SK-N-SH (cell line): ENCODE data around the gene SH3RF1. TPM values are rescaled to one million over a fixed set of nuclear protein-coding genes. Genes with fewer than 3 reads are reported as not detected.

ENCODE experiments used
- CTCF ChIA-PET: fragments of 300-600, 350-600 bp; formaldehyde crosslinking; extraction: SDS; loops from one replicate; lab custom pipeline; 2021; lab: Yijun Ruan, JAX
- POLR2A ChIA-PET: fragments of 350-600 bp; sonication (Branson Sonifier 250); formaldehyde crosslinking; extraction: SDS; loops from one replicate; lab custom pipeline; 2020; ENCODE audit warnings: antibody characterized with exemption, inconsistent platforms; lab: Yijun Ruan, JAX
- DNase-seq: peaks from one replicate; pipeline ENCODE4 v3.0.0; 2012
- H2AFZ ChIP-seq: fragments of 200-600 bp; sonication (generic); 2 replicates; pipeline ENCODE4 v1.8.1; 2016; ENCODE audit warnings: antibody characterized with exemption, mild to moderate bottlenecking, low read depth
- H3F3A ChIP-seq: fragments of 200-600 bp; sonication (generic); replicated peaks from 2 replicates; pipeline ENCODE3; 2016; ENCODE audit warnings: antibody characterized with exemption, mild to moderate bottlenecking; ENCODE audit not compliant: insufficient read depth
- H3K27ac ChIP-seq, 2 experiments: fragments of 200-500 bp in 1 of 2; fragments of 200-600 bp in 1 of 2; sonication (Bioruptor generic) in 1 of 2; sonication (generic), shearing (Covaris generic) in 1 of 2; 2 replicates each; pipeline versions ENCODE4 v1.5.1 to v1.6.1; 2014 to 2016; ENCODE audit warnings: low read depth in 2 of 2, inconsistent platforms in 1 of 2, low read length in 1 of 2, mild to moderate bottlenecking in 1 of 2, mixed read lengths in 1 of 2
- H3K27me3 ChIP-seq: fragments of 200-600 bp; sonication (generic), shearing (Covaris generic); 2 replicates; pipeline ENCODE4 v1.6.1; 2016; ENCODE audit warnings: mixed run types; ENCODE audit not compliant: insufficient read depth
- H3K36me3 ChIP-seq, 2 experiments: fragments of 200-500 bp in 1 of 2; fragments of 200-600 bp in 1 of 2; sonication (Bioruptor generic) in 1 of 2; sonication (generic) in 1 of 2; replicated peaks in 1 of 2; 2 replicates each; pipeline versions ENCODE3 to v1.5.1; 2014 to 2016; ENCODE audit warnings: low read length in 1 of 2, mild to moderate bottlenecking in 1 of 2; ENCODE audit not compliant: insufficient read depth in 2 of 2, control insufficient read depth in 1 of 2
- H3K4me1 ChIP-seq, 2 experiments: fragments of 200-500 bp in 1 of 2; fragments of 200-600 bp in 1 of 2; sonication (Bioruptor generic) in 1 of 2; sonication (generic), shearing (Covaris generic) in 1 of 2; 2 replicates each; pipeline versions ENCODE4 v1.5.1 to v1.6.1; 2014 to 2016; ENCODE audit warnings: low read depth in 1 of 2, low read length in 1 of 2, mixed run types in 1 of 2; ENCODE audit not compliant: insufficient read depth in 2 of 2, control insufficient read depth in 1 of 2
- H3K4me2 ChIP-seq: fragments of 200-600 bp; sonication (generic), shearing (Covaris generic); 2 replicates; pipeline ENCODE4 v1.6.1; 2017; ENCODE audit warnings: mixed run types
- H3K4me3 ChIP-seq, 2 experiments: fragments of 200-500 bp in 1 of 2; fragments of 200-600 bp in 1 of 2; sonication (Bioruptor generic) in 1 of 2; sonication (generic), shearing (Covaris generic) in 1 of 2; 2 replicates each; pipeline versions ENCODE4 v1.5.1 to v1.8.1; 2014 to 2016; ENCODE audit warnings: low read depth in 2 of 2, inconsistent platforms in 1 of 2, low read length in 1 of 2, mild to moderate bottlenecking in 1 of 2, mixed read lengths in 1 of 2, moderate library complexity in 1 of 2
- H3K79me2 ChIP-seq: fragments of 200-600 bp; sonication (generic); 2 replicates; pipeline ENCODE4 v1.8.1; 2017; ENCODE audit warnings: mild to moderate bottlenecking; ENCODE audit not compliant: insufficient read depth
- H3K9ac ChIP-seq: fragments of 200-600 bp; sonication (generic); 2 replicates; pipeline ENCODE4 v1.6.1; 2017; ENCODE audit warnings: mixed run types
- H3K9me2 ChIP-seq: fragments of 200-600 bp; sonication (generic); 2 replicates; pipeline ENCODE4 v1.6.1; 2017; ENCODE audit warnings: mixed run types
- H3K9me3 ChIP-seq: fragments of 200-600 bp; sonication (generic); 2 replicates; pipeline ENCODE4 v1.6.1; 2017; ENCODE audit warnings: mixed run types, mild to moderate bottlenecking, moderate library complexity
- H4K20me1 ChIP-seq: fragments of 200-600 bp; sonication (generic); 2 replicates; pipeline ENCODE4 v1.6.1; 2017; ENCODE audit warnings: mild to moderate bottlenecking, mixed run types; ENCODE audit not compliant: insufficient read depth
- CHD2 ChIP-seq: fragments of 150-350 bp; IDR thresholded peaks from 2 replicates; pipeline ENCODE4 v1.6.1; 2018; ENCODE audit warnings: low read length; ENCODE audit not compliant: partially characterized antibody
- CTCF ChIP-seq: fragments of 200-600 bp; sonication (generic); IDR thresholded peaks from 2 replicates; pipeline ENCODE4 v1.6.1; 2017; ENCODE audit warnings: antibody characterized with exemption, mild to moderate bottlenecking, moderate library complexity
- EZH2phosphoT487 ChIP-seq: fragments of 200-600 bp; sonication (generic); IDR thresholded peaks from 2 replicates; pipeline ENCODE4 v1.6.1; 2017; ENCODE audit warnings: low read depth, mixed run types, mild to moderate bottlenecking, antibody characterized with exemption, moderate library complexity, borderline replicate concordance
- FOXJ3 ChIP-seq: sonication (generic); formaldehyde crosslinking; IDR thresholded peaks from 2 replicates; pipeline ENCODE4 v1.5.1; 2020; ENCODE audit warnings: mild to moderate bottlenecking, missing genetic modification reagents
- JUND ChIP-seq: IDR thresholded peaks from 2 replicates; pipeline ENCODE4 v1.4.0; 2012
- MAX ChIP-seq: IDR thresholded peaks from 2 replicates; pipeline ENCODE4 v1.4.0; 2012; ENCODE audit warnings: low read depth
- MXI1 ChIP-seq: IDR thresholded peaks from 2 replicates; pipeline ENCODE4 v1.6.1; 2012; ENCODE audit warnings: mild to moderate bottlenecking, low read depth, low read length, improper control_type of control experiment
- NRF1 ChIP-seq: IDR thresholded peaks from 2 replicates; pipeline ENCODE4 v1.6.1; 2012; ENCODE audit warnings: low read depth, mild to moderate bottlenecking, low read length
- PBX3 ChIP-seq: IDR thresholded peaks from 2 replicates; pipeline ENCODE4; 2012
- POLR2AphosphoS5 ChIP-seq: IDR thresholded peaks from 2 replicates; pipeline ENCODE4 v1.6.1; 2012; ENCODE audit warnings: low read depth, low read length
- RAD21 ChIP-seq: IDR thresholded peaks from 2 replicates; pipeline ENCODE4 v1.6.1; 2012; ENCODE audit warnings: mild to moderate bottlenecking, low read length
- RCOR1 ChIP-seq: fragments of 150-350 bp; IDR thresholded peaks from 2 replicates; pipeline ENCODE4 v1.6.1; 2017; ENCODE audit warnings: antibody characterized with exemption, low read length
- RXRA ChIP-seq: IDR thresholded peaks from 2 replicates; pipeline ENCODE4 v1.4.0; 2012; ENCODE audit warnings: low read depth, mild to moderate bottlenecking, borderline replicate concordance
- TAF1 ChIP-seq: IDR thresholded peaks from 2 replicates; pipeline ENCODE4 v1.6.1; 2012; ENCODE audit warnings: low read depth, mild to moderate bottlenecking, low read length, moderate library complexity, borderline replicate concordance
- WGBS: methylation state at CpG from one replicate; pipeline ENCODE4 v1.1.6; 2017; ENCODE audit warnings: low lambda C conversion rate; 5-methylcytosine and 5-hydroxymethylcytosine counted together
- polyA plus RNA-seq, 3 experiments: library from polyadenylated mRNA; depleted of rRNA; stranded (reverse); fragments of >200 nt; gene quantifications; 2 replicates each; pipeline ENCODE4 v1.2.3, GENCODE V29; 2012

Gene SH3RF1
- polyA plus RNA-seq, 1 of the 3 experiments (the other 2 are of a cell fraction), result 22.0 TPM

GRCh38 chr4:169184686-169185085 lies 86.1 kb downstream of the SH3RF1 start:
- DNase-seq, result no peak
- no peak overlapping the region for H3K4me3 ChIP-seq
- CTCF ChIA-PET, result interaction anchor here (1.0 kb wide), 1 partner anchor 18 kb away, joined by 4 read pairs; no protein-coding TSS in a partner anchor
- WGBS, result 40% methylated on average over 3 of the region's 3 CpGs
- H3K9me2 ChIP-seq, result no peaks in the 10 kb centered on the region
- TF ChIP-seq NRF1, result no peak
- H3K36me3 ChIP-seq, result peaks cover 0 to 17% of the 10 kb centered on the region in 2 experiments
- H3K9me3 ChIP-seq, result no peaks in the 10 kb centered on the region
- POLR2A ChIA-PET, result no interaction called here
- H3K9ac ChIP-seq, result no peak overlapping the region
- H3F3A ChIP-seq, result no peaks in the 10 kb centered on the region
- H3K79me2 ChIP-seq, result peaks cover 100% of the 10 kb centered on the region
- H3K4me2 ChIP-seq, result no peak overlapping the region
- no peaks in the 10 kb centered on the region for H3K27me3 ChIP-seq
- H4K20me1 ChIP-seq, result peaks cover 91% of the 10 kb centered on the region
- H3K27ac ChIP-seq, result no peak overlapping the region
- peaks cover 3 to 6% of the 10 kb centered on the region in 2 experiments; a peak in 2 of 4 replicates for H3K4me1 ChIP-seq
- H2AFZ ChIP-seq, result no peak overlapping the region

- Histone ChIP-seq H3K4me2 (no peak overlapping the region), H3K9me2 (no peaks in the 10 kb centered on the region), H3K79me2 (peaks cover 100% of the 10 kb centered on the region), H3K27ac (no peak overlapping the region), H3K9me3 (no peaks in the 10 kb centered on the region), H3K9ac (no peak overlapping the region), H3K27me3 (no peaks in the 10 kb centered on the region), H3K4me3 (no peak overlapping the region), H4K20me1 (peaks cover 91% of the 10 kb centered on the region), H2AFZ (no peak overlapping the region), H3K36me3 (peaks cover 0 to 19% of the 10 kb centered on the region in 2 experiments), H3F3A (no peaks in the 10 kb centered on the region), H3K4me1 (peaks cover 3 to 5% of the 10 kb centered on the region in 2 experiments; a peak in 2 of 4 replicates)
- 92% methylated on average over 3 of the region's 3 CpGs for WGBS
- no peak for TF ChIP-seq MAX
- TF ChIP-seq EZH2phosphoT487, result no peak
- TF ChIP-seq CHD2, result no peak
- no peak for DNase-seq
- ChIA-PET POLR2A (no interaction called here), CTCF (interaction anchor here (1.0 kb wide), 1 partner anchor 18 kb away, joined by 4 read pairs; no protein-coding TSS in a partner anchor)
Measured at GRCh38 chr4:169184236-169184635, 86.5 kb downstream of the SH3RF1 start.

- DNase-seq, result no peak
- TF ChIP-seq RXRA (no peak), RAD21 (no peak), POLR2AphosphoS5 (no peak), RCOR1 (no peak), PBX3 (no peak), MXI1 (no peak), TAF1 (no peak), JUND (no peak), FOXJ3 (CRISPR knock-in tag) (no peak), CTCF (no peak)
- 88% methylated on average over 2 of the region's 2 CpGs for WGBS
- H3K9me2 ChIP-seq, result no peaks in the 10 kb centered on the region
- peaks cover 0 to 19% of the 10 kb centered on the region in 2 experiments for H3K36me3 ChIP-seq
- ChIA-PET POLR2A (no interaction called here), CTCF (interaction anchor here (1.0 kb wide), 1 partner anchor 17 kb away, joined by 4 read pairs; no protein-coding TSS in a partner anchor)
- peaks cover 100% of the 10 kb centered on the region for H3K79me2 ChIP-seq
- H3K4me2 ChIP-seq, result no peak overlapping the region
- H3F3A ChIP-seq, result no peaks in the 10 kb centered on the region
- H3K9me3 ChIP-seq, result no peaks in the 10 kb centered on the region
- peaks cover 0 to 3% of the 10 kb centered on the region in 2 experiments; a peak in 2 of 4 replicates for H3K4me1 ChIP-seq
- no peak overlapping the region for H3K27ac ChIP-seq
- H3K4me3 ChIP-seq, result no peak overlapping the region
- H3K9ac ChIP-seq, result no peak overlapping the region
- no peaks in the 10 kb centered on the region for H3K27me3 ChIP-seq
- peaks cover 91% of the 10 kb centered on the region for H4K20me1 ChIP-seq
- no peak overlapping the region for H2AFZ ChIP-seq
Measured at GRCh38 chr4:169183581-169183980, 87.2 kb downstream of the SH3RF1 start.
